HepG2 (cell line): ENCODE measurements around the gene MRGPRF. TPM values are rescaled to one million over a fixed set of nuclear protein-coding genes. Genes with fewer than 3 reads are reported as not detected.

Experiments
- ATAC-seq: fragments of 200-7000 bp; cut with Tn5 transposase; 3 replicates; pipeline ENCODE4 v1.9.1; 2020; ENCODE audit warnings: mild to moderate bottlenecking, moderate library complexity
- BruUV-seq: library from RNA; stranded (reverse); fragments of 400-500 nt; replicated peaks from 2 replicates; lab custom pipeline; 2021; lab: Mats Ljungman, UMichigan
- CTCF ChIA-PET: fragments of 300-600 bp; formaldehyde crosslinking; extraction: SDS; loops from one replicate; lab custom pipeline; 2021; ENCODE audit warnings: low total read pairs, inconsistent platforms, low intra/inter-chr PET ratio; lab: Yijun Ruan, JAX
- POLR2A ChIA-PET: fragments of 350-600 bp; sonication (Branson Sonifier 250); formaldehyde crosslinking; loops from one replicate; lab custom pipeline; 2020; ENCODE audit warnings: antibody characterized with exemption, inconsistent platforms; lab: Yijun Ruan, JAX
- DNase-seq: peaks from one replicate; pipeline ENCODE4 v3.0.0-alpha.2; 2015; ENCODE audit warnings: low spot score
- FAIRE-seq: peaks from 3 replicates; lab custom pipeline; 2011; peaks lifted over from hg19 to GRCh38; lab: Jason Lieb, UNC
- H2AFZ ChIP-seq: one replicate; pipeline ENCODE4 v1.6.1; 2011; ENCODE audit warnings: low read length, inconsistent platforms
- H3K27ac ChIP-seq: fragments of 300-600 bp; 3 replicates; pipeline ENCODE4 v1.8.0; 2011; ENCODE audit warnings: mixed run types, mild to moderate bottlenecking, mixed read lengths, low read length, inconsistent platforms; ENCODE audit not compliant: insufficient read depth; ENCODE audit errors: extremely low read length
- H3K27me3 ChIP-seq, 2 experiments: fragments of 200-600 bp in 1 of 2; 2 replicates in 1 of 2; 3 replicates in 1 of 2; pipeline versions ENCODE4 v1.6.0 to v1.8.0; 2011; ENCODE audit warnings: low read length in 2 of 2, mild to moderate bottlenecking in 2 of 2, moderate library complexity in 2 of 2, inconsistent platforms in 1 of 2; ENCODE audit not compliant: insufficient read depth in 2 of 2, control insufficient read depth in 1 of 2
- H3K36me3 ChIP-seq, 2 experiments: fragments of 200-600 bp in 1 of 2; replicated peaks in 1 of 2; 2 replicates in 1 of 2; 3 replicates in 1 of 2; pipeline versions ENCODE4 v1.5.1 to v1.8.0; 2011; ENCODE audit warnings: low read length in 2 of 2, inconsistent platforms in 1 of 2; ENCODE audit not compliant: insufficient read depth in 2 of 2, control insufficient read depth in 1 of 2
- H3K4me1 ChIP-seq: 2 replicates; pipeline ENCODE4 v1.5.1; 2012; ENCODE audit warnings: low read length, inconsistent platforms; ENCODE audit not compliant: insufficient read depth
- H3K4me2 ChIP-seq: 2 replicates; pipeline ENCODE4 v1.6.0; 2011; ENCODE audit warnings: low read depth, low read length, inconsistent platforms
- H3K4me3 ChIP-seq, 3 experiments: fragments of 200-600 bp in 1 of 3; sonication (generic), shearing (Covaris generic) in 1 of 3; replicated peaks in 1 of 3; 2 replicates each; pipeline ENCODE4 v1.5.1; 2011 to 2016; ENCODE audit warnings: low read length in 3 of 3, inconsistent platforms in 2 of 3, low read depth in 2 of 3, mild to moderate bottlenecking in 2 of 3, control low read depth in 1 of 3, mixed read lengths in 1 of 3; ENCODE audit not compliant: insufficient read depth in 1 of 3
- H3K79me2 ChIP-seq: one replicate; pipeline ENCODE4 v1.6.1; 2011; ENCODE audit warnings: low read length, inconsistent platforms; ENCODE audit not compliant: insufficient read depth
- H3K9ac ChIP-seq: 2 replicates; pipeline ENCODE4 v1.6.0; 2011; ENCODE audit warnings: mild to moderate bottlenecking, low read depth, low read length, inconsistent platforms; ENCODE audit not compliant: insufficient read depth
- H3K9me3 ChIP-seq: 2 replicates; pipeline ENCODE4 v1.5.1; 2012; ENCODE audit warnings: mild to moderate bottlenecking, low read length
- H4K20me1 ChIP-seq: 2 replicates; pipeline ENCODE4 v1.6.0; 2011; ENCODE audit warnings: inconsistent platforms, mild to moderate bottlenecking, low read length, moderate library complexity; ENCODE audit not compliant: insufficient read depth
- GFI1 ChIP-seq: sonication (generic); formaldehyde crosslinking; IDR thresholded peaks from 2 replicates; pipeline ENCODE4 v1.5.0; 2020; ENCODE audit warnings: missing genetic modification reagents, mild to moderate bottlenecking, borderline replicate concordance
- HDAC2 ChIP-seq: sonication (generic); formaldehyde crosslinking; IDR thresholded peaks from 2 replicates; pipeline ENCODE4 v1.4.0; 2020; ENCODE audit warnings: missing genetic modification reagents
- KAT2B ChIP-seq: fragments of 150-350 bp; IDR thresholded peaks from 2 replicates; pipeline ENCODE4 v1.6.1; 2014; ENCODE audit warnings: low read depth, low read length, borderline replicate concordance
- ZBTB3 ChIP-seq: sonication (generic); formaldehyde crosslinking; IDR thresholded peaks from 2 replicates; pipeline ENCODE4 v1.4.0; 2020; ENCODE audit warnings: low read depth, mild to moderate bottlenecking, moderate library complexity, missing genetic modification reagents, borderline replicate concordance
- ZFX ChIP-seq: sonication (generic); formaldehyde crosslinking; IDR thresholded peaks from 2 replicates; pipeline ENCODE4 v1.4.0; 2020; ENCODE audit warnings: mild to moderate bottlenecking, low read depth, missing genetic modification reagents, moderate library complexity
- ZSCAN31 ChIP-seq: sonication (generic); formaldehyde crosslinking; IDR thresholded peaks from 2 replicates; pipeline ENCODE4 v1.5.0; 2020; ENCODE audit warnings: low read depth, mild to moderate bottlenecking, missing genetic modification reagents
- WGBS: methylation state at CpG from one replicate; pipeline ENCODE4 v1.1.6; 2017; ENCODE audit warnings: low lambda C conversion rate; 5-methylcytosine and 5-hydroxymethylcytosine counted together
- in situ Hi-C: cut with HindIII; loops from 2 replicates; pipeline ENCODE4 v1.10.0; 2017; ENCODE audit warnings: low pct_unique_long_range_greater_than_20kb; ENCODE audit not compliant: extremely low pct_ligation_motif_present
- intact Hi-C: fragments of 100-400 bp; cut with micrococcal nuclease; formaldehyde crosslinking; loops from one replicate; pipeline ENCODE4 v1.10.0; 2022; ENCODE audit not compliant: unreplicated experiment
- polyA plus RNA-seq, 8 experiments: library from polyadenylated mRNA; depleted of rRNA in 3 of 8; stranded (reverse) in 7 of 8; unstranded in 1 of 8; fragments of >200 nt; fragmentation: Illumina TruSeq in 4 of 8; extraction: Trizol in 4 of 8; gene quantifications; 2 replicates each; pipeline versions ENCODE4 v1.2.1 to v1.2.3, GENCODE V29; 2011 to 2016; ENCODE audit warnings: low read depth in 4 of 8, missing spikeins in 1 of 8, mixed read lengths in 1 of 8; ENCODE audit not compliant: insufficient read depth in 1 of 8
- total RNA-seq, 5 experiments: library from RNA; depleted of rRNA; stranded (reverse); fragments of >200 nt; fragmentation: Illumina TruSeq; extraction: Trizol; gene quantifications; 2 replicates each; pipeline ENCODE4 v1.2.3, GENCODE V29; 2016; ENCODE audit warnings: low read depth in 1 of 5
- TF ChIP-seq, protein P1 (sequence below): sonication (generic); formaldehyde crosslinking; IDR thresholded peaks from 2 replicates; pipeline ENCODE4 v1.8.1; 2023; ENCODE audit warnings: mild to moderate bottlenecking, inconsistent platforms, moderate library complexity, missing genetic modification reagents, borderline replicate concordance
- TF ChIP-seq, protein P2 (sequence below): sonication (generic); formaldehyde crosslinking; IDR thresholded peaks from 2 replicates; pipeline ENCODE4 v1.4.0; 2020; ENCODE audit warnings: missing genetic modification reagents
- TF ChIP-seq, protein P3 (sequence below): sonication (generic); formaldehyde crosslinking; IDR thresholded peaks from 2 replicates; pipeline ENCODE4 v1.5.1; 2020; ENCODE audit warnings: mild to moderate bottlenecking, missing genetic modification reagents, borderline replicate concordance

MRGPRF gene
- total and polyA plus RNA-seq, 2 of the 13 experiments (the other 11 are each of a cell fraction or from before 2014, with no cell fraction given), result not detected

DNA sequence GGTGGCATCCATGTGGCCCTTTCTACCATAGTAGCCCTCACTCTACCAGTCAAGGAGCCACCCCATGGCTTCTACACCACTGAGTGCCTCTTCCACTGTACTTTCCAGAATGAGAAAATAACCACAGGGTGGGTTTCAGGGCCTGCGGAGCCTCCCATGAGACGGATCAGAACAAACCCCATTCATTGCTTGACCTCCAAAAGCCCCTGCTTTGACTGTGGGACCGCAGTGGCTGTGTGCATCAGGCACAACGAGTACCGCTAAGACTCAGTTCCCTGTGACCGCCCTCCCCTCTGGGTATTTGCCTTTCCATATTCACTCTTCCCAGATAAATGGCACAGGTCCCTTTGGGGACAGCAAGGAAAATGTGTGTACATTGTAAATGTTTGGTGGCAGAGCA is 11.5 kb upstream of the MRGPRF start:
- POLR2A ChIA-PET, result no interaction called here
- no TSS peak for BruUV-seq
- no peaks in the 10 kb centered on the region for H4K20me1 ChIP-seq
- H3K79me2 ChIP-seq, result no peaks in the 10 kb centered on the region
- ATAC-seq (no peak), FAIRE-seq (no peak), DNase-seq (no peak)
- H3K9ac ChIP-seq, result no peak overlapping the region
- no peak overlapping the region for H2AFZ ChIP-seq
- H3K27me3 ChIP-seq, result peaks cover 1 to 10% of the 10 kb centered on the region in 2 experiments; a peak in 2 of 5 replicates
- H3K4me3 ChIP-seq, result no peak overlapping the region
- no peak for TF ChIP-seq GFI1 (CRISPR knock-in tag)
- TF ChIP-seq ZSCAN31 (CRISPR knock-in tag), result no peak
- TF ChIP-seq, protein P1, sequence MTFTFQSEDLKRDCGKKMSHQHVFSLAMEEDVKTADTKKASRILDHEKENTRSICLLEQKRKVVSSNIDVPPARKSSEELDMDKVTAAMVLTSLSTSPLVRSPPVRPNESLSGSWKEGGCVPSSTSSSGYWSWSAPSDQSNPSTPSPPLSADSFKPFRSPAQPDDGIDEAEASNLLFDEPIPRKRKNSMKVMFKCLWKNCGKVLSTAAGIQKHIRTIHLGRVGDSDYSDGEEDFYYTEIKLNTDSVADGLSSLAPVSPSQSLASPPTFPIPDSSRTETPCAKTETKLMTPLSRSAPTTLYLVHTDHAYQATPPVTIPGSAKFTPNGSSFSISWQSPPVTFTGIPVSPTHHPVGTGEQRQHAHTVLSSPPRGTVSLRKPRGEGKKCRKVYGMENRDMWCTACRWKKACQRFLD (CRISPR knock-in tag), result no peak
- TF ChIP-seq HDAC2 (CRISPR knock-in tag), result no peak
- no peaks in the 10 kb centered on the region for H3K9me3 ChIP-seq
- intact Hi-C loops (no loop called here), in situ Hi-C loops (no loop called here)
- peaks cover 11% of the 10 kb centered on the region for H3K4me1 ChIP-seq
- no peak overlapping the region for H3K27ac ChIP-seq
- 82% methylated on average over 4 of the region's 6 CpGs for WGBS
- CTCF ChIA-PET, result no interaction called here
- H3K4me2 ChIP-seq, result no peak overlapping the region
- H3K36me3 ChIP-seq, result no peaks in the 10 kb centered on the region

DNA sequence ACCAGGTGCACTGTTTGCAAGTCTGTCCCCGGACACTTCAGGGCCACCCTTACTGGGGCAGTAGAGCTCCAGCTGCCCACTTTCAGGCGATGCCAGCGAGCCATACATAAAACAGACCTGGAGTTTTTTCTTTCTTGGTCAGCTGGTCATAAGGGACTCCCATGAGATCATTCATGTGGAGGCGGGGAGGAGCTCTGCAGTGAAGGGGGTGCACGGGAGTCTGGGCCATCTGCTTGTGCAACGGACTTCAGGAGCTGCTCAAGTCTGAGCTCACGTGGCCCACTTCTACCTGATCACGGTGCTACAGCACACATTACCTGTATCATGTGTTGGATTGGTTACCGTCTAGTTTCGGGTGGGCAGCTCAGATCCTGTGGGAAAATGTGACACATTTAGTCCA is 9.2 kb upstream of the MRGPRF start:
- no peak overlapping the region for H3K9ac ChIP-seq
- in situ Hi-C loops, result no loop called here
- DNase-seq (no peak), FAIRE-seq (no peak), ATAC-seq (no peak)
- no TSS peak for BruUV-seq
- peaks cover 1 to 19% of the 10 kb centered on the region in 2 experiments; a peak in 3 of 5 replicates for H3K27me3 ChIP-seq
- no peaks in the 10 kb centered on the region for H3K79me2 ChIP-seq
- CTCF ChIA-PET, result no interaction called here
- H3K4me2 ChIP-seq, result no peak overlapping the region
- intact Hi-C loops, result no loop called here
- no peak overlapping the region for H3K27ac ChIP-seq
- POLR2A ChIA-PET, result no interaction called here
- H2AFZ ChIP-seq, result no peak overlapping the region
- no peaks in the 10 kb centered on the region for H3K36me3 ChIP-seq
- no peaks in the 10 kb centered on the region for H4K20me1 ChIP-seq
- H3K4me3 ChIP-seq, result no peak overlapping the region
- 56% methylated on average over 8 of the region's 10 CpGs for WGBS
- H3K4me1 ChIP-seq, result peaks cover under 1% of the 10 kb centered on the region
- H3K9me3 ChIP-seq, result no peaks in the 10 kb centered on the region
- TF ChIP-seq ZBTB3 (no peak), ZFX (CRISPR knock-in tag) (no peak), KAT2B (no peak)
- TF ChIP-seq, protein P2, sequence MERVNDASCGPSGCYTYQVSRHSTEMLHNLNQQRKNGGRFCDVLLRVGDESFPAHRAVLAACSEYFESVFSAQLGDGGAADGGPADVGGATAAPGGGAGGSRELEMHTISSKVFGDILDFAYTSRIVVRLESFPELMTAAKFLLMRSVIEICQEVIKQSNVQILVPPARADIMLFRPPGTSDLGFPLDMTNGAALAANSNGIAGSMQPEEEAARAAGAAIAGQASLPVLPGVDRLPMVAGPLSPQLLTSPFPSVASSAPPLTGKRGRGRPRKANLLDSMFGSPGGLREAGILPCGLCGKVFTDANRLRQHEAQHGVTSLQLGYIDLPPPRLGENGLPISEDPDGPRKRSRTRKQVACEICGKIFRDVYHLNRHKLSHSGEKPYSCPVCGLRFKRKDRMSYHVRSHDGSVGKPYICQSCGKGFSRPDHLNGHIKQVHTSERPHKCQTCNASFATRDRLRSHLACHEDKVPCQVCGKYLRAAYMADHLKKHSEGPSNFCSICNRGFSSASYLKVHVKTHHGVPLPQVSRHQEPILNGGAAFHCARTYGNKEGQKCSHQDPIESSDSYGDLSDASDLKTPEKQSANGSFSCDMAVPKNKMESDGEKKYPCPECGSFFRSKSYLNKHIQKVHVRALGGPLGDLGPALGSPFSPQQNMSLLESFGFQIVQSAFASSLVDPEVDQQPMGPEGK, result no peak
- TF ChIP-seq, protein P3, sequence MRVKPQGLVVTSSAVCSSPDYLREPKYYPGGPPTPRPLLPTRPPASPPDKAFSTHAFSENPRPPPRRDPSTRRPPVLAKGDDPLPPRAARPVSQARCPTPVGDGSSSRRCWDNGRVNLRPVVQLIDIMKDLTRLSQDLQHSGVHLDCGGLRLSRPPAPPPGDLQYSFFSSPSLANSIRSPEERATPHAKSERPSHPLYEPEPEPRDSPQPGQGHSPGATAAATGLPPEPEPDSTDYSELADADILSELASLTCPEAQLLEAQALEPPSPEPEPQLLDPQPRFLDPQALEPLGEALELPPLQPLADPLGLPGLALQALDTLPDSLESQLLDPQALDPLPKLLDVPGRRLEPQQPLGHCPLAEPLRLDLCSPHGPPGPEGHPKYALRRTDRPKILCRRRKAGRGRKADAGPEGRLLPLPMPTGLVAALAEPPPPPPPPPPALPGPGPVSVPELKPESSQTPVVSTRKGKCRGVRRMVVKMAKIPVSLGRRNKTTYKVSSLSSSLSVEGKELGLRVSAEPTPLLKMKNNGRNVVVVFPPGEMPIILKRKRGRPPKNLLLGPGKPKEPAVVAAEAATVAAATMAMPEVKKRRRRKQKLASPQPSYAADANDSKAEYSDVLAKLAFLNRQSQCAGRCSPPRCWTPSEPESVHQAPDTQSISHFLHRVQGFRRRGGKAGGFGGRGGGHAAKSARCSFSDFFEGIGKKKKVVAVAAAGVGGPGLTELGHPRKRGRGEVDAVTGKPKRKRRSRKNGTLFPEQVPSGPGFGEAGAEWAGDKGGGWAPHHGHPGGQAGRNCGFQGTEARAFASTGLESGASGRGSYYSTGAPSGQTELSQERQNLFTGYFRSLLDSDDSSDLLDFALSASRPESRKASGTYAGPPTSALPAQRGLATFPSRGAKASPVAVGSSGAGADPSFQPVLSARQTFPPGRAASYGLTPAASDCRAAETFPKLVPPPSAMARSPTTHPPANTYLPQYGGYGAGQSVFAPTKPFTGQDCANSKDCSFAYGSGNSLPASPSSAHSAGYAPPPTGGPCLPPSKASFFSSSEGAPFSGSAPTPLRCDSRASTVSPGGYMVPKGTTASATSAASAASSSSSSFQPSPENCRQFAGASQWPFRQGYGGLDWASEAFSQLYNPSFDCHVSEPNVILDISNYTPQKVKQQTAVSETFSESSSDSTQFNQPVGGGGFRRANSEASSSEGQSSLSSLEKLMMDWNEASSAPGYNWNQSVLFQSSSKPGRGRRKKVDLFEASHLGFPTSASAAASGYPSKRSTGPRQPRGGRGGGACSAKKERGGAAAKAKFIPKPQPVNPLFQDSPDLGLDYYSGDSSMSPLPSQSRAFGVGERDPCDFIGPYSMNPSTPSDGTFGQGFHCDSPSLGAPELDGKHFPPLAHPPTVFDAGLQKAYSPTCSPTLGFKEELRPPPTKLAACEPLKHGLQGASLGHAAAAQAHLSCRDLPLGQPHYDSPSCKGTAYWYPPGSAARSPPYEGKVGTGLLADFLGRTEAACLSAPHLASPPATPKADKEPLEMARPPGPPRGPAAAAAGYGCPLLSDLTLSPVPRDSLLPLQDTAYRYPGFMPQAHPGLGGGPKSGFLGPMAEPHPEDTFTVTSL, result no peak
